GM20000 (cell line): Measurements from ENCODE around the gene MUC4.
"Not testable (repeated sequence)": the region's sequence is repeated elsewhere in the genome, so short reads cannot be mapped to it uniquely, and the experiment has no call there.

Experiments
- DNase-seq: peaks from one replicate; pipeline ENCODE4 v3.0.0; 2012; ENCODE audit warnings: low spot score
- TF ChIP-seq, protein P1 (sequence below): IDR thresholded peaks from 2 replicates; pipeline ENCODE4 v1.5.1; 2012; ENCODE audit warnings: mild to moderate bottlenecking, control low read depth; ENCODE audit errors: extremely low read depth, missing control alignments

MUC4 gene

DNA sequence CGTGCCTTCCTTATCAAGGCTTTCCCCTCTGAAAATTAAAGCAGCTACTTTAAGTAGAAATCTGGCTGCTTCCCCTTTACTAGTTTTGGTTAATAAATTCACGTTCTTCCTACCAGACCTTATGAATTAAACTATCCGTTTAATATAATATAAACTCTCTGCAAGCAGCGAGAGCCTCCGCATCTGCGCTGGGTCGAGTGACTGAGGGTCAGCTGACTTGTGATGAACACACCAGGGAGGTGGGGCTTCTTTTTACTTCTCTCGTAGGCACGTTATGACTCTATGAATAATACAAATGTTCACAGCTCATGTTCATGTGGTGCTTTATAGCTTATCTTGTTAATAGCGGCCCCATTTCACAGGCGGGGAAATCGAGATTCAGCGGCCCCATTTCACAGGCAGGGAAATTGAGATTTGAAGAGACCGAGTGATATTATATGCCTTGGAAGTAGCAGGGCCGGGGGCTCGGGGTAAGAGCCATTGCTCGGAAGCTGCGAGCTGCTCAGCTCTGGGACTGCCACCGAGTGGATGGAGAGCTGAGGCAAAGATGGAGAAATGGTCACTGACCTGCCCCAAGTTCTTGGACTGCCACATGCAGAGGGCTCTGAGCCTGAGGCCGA, 8.3 kb downstream of the MUC4 start:
- TF ChIP-seq, protein P1, sequence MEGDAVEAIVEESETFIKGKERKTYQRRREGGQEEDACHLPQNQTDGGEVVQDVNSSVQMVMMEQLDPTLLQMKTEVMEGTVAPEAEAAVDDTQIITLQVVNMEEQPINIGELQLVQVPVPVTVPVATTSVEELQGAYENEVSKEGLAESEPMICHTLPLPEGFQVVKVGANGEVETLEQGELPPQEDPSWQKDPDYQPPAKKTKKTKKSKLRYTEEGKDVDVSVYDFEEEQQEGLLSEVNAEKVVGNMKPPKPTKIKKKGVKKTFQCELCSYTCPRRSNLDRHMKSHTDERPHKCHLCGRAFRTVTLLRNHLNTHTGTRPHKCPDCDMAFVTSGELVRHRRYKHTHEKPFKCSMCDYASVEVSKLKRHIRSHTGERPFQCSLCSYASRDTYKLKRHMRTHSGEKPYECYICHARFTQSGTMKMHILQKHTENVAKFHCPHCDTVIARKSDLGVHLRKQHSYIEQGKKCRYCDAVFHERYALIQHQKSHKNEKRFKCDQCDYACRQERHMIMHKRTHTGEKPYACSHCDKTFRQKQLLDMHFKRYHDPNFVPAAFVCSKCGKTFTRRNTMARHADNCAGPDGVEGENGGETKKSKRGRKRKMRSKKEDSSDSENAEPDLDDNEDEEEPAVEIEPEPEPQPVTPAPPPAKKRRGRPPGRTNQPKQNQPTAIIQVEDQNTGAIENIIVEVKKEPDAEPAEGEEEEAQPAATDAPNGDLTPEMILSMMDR: no peak

DNA sequence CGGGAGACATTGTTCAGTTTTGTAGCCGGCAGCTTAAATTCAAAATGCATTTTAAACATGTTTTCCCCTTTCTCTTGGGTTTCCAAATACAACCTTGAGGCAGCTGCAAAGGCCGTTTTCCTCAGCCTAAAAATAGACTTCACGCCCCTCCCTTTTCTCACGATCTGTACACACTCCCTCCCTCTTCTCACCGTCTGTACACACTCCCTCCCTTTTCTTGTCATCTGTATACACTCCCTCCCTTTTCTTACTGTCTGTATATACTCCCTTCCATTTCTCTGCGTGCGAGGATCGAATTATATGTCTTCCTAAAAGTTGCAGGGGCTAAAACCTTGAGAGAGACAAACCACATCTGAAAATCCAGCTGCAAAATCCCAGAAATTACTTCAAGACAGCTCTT, 8.9 kb downstream of the MUC4 start:
- TF ChIP-seq, protein P1: no peak
- no peak for DNase-seq

More for the DNA sequence above, 8.3 kb downstream of the MUC4 start:
- no peak for DNase-seq

DNA sequence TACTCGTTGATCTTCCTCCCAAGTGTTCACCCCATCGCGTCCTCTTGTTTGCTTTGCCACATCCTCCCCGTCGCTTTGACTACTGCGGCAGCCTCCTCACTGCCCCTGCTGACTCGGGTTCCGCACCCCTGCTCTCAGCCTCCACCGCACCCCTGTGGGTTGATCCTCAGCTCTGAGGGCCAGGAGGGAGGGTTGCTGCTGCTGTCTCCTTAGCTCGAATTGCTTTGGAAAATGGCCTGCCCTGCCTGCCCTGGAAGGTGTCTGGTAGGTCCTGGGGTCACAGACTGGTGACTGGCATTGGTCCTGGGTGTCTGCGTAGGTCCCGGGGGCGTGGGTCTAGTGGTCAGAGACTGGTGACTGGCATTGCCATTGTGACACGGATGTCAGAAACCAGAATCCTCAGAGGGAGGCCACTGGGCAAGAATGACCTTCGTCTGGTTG, 9.4 kb downstream of the MUC4 start:
- TF ChIP-seq, protein P1: no peak
- no peak for DNase-seq

DNA sequence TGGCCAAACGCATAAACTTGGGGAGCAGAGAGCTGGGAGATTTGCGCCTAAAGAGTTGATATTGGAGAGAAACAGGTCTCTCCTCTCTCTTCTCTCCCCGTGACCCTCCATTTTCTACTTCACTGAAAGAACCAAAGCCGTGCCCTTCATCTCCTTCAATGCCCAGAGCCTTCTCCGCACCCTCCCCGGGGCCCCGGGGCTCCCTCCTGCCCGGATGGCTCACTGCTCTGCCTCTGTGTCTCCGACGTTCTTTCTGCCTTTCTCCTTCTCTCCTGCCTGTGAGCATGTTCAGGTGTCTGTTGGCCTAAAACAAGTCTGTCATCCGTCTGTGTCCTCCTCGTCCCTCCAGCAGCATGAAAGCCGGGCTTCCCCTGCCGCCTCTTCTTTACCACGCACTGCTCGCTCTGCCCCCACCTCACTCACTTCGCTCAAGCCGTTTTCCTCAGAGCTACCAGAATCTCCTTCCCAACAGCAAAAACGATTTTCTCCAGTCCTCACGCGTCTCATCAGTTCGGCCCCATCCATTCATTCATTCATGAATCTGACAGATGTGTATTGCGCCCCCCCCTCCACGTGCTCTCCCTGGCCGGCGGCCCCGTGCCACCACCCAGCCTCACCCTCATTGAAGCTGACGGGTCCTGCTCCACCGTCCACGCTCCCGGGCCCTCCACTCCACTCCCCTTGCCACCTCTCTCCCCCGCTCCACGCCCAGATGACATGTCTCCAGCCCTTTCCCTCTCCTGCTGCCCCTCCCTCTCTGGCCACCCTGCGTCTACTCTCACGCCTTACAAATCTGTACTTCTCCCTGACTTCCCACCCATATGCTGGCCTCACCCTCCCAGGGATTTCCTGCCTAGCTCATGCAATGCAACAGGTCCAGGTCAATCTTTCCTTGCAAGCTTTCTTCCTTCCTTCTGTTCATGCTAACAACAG, 10.2 kb downstream of the MUC4 start:
- DNase-seq: no peak
- TF ChIP-seq, protein P1: no peak

DNA sequence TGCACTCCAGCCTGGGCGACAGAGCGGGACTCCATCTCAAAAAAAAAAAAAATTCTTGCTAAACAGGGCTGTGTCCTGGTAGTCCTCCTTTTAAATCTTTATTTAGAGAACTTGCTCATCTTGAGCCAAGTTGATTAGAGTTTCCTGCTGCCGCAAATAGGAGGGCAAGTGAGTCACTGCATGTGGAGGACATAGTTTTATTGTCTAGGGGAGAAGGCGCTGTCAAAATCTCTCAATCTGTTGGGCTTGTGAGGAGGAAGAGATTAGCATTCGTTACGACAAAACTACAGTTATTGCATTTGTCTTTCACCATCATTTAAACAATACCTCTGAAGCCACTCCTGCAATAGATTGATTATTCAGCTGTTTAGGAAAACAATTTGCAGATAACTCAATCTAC, 11.5 kb downstream of the MUC4 start:
- no peak for DNase-seq
- TF ChIP-seq, protein P1: no peak

DNA sequence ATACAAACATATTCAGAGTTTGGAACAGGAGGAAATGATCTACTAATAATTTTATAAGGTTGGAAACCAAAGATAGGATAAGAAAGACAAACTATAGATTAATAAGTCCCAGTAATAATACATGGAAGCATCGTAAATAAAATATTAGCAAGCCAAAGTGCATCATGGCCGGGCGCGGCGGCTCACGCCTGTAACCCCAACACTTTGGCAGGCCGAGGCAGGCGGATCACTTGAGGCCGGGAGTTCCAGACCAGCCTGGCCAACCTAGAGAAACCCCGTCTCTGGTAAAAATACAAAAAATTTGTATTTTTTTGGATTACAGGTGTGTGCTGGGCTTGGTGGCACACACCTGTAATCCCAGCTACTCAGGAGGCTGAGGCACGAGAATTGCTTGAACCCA, 14.9 kb downstream of the MUC4 start:
- TF ChIP-seq, protein P1: no peak
- no peak for DNase-seq

DNA sequence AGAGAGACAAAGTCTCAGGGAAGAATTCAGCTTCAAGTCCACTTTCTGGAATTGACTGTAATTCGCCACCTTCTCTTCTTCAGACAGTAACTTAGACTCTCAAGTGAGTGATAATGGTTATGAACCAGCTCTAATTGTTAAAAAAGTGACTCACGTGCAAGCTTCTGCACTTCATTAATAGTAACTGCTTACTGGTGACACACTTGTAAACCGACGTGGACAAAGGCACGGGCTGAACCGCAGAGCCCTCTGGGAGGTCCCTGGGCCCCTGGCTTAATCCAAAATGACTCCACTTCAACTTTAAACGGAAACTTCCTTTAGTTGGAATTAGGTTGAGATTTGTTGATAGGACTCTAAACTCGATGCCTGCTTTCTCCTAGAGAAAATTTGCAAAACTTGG, 17.0 kb downstream of the MUC4 start:
- TF ChIP-seq, protein P1: no peak
- no peak for DNase-seq

DNA sequence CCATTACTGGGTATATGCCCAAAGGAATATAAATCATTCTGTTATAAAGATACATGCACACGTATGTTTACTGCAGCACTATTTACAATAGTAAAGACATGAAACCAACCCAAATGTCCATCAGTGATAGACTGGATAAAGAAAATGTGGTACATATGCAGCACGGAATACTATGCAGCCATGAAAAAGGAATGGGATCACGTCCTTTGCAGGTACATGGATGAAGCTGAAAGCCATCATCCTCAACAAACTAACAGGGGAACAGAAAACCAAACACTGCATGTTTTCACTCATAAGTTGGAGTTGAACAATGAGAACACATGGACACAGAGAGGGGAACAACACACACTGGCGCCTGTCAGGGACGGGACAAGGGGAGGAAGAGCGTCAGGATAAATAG, 19.1 kb downstream of the MUC4 start:
- DNase-seq: not testable (repeated sequence)
